GM12873 (cell line): ENCODE data around the gene SS18L1.

Experiments
- TF ChIP-seq, protein P1 (sequence below): IDR thresholded peaks from 2 replicates; pipeline ENCODE4 v1.5.1; 2012; ENCODE audit warnings: low read depth, mild to moderate bottlenecking, moderate library complexity, low read length, control low read depth; ENCODE audit not compliant: insufficient read depth; ENCODE audit errors: missing control alignments

SS18L1 gene

DNA sequence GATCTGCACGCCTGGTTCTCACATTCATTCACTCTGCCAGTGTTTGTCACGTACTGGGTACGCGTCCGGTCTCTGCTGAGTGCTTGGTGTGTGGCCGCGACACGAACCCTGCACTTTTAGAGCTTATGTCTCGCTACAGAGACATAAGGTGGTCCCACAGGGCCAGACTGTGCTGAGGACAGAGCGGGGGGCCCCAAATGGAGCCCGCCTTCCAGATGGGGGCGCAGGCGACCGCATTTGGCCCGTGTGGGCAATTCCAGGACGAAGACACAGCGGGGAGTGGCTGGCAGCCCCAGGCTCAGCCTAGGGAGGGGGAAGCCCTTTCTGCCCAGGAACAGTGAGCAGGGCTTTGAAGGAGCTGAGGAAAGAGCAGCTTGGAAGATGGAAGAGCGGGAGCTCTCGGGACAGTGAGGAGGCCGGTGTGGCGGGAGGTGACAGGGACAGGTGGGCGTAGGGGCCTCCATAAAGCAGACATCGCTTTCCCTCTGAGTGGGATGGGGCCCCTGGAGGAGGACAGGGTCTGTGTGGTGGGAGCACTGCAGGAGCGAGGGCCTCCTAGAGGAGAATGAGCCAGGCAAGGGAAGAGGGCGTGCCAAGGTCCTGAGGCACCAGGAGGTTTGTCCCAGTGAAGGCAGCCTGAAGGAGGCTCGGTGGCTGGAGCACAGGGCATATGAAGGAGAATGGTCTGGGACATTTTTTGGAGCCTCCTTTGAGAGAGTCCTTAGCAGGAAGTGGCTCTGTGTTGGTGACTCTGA is 31.5 kb downstream of the SS18L1 start:
- TF ChIP-seq, protein P1, sequence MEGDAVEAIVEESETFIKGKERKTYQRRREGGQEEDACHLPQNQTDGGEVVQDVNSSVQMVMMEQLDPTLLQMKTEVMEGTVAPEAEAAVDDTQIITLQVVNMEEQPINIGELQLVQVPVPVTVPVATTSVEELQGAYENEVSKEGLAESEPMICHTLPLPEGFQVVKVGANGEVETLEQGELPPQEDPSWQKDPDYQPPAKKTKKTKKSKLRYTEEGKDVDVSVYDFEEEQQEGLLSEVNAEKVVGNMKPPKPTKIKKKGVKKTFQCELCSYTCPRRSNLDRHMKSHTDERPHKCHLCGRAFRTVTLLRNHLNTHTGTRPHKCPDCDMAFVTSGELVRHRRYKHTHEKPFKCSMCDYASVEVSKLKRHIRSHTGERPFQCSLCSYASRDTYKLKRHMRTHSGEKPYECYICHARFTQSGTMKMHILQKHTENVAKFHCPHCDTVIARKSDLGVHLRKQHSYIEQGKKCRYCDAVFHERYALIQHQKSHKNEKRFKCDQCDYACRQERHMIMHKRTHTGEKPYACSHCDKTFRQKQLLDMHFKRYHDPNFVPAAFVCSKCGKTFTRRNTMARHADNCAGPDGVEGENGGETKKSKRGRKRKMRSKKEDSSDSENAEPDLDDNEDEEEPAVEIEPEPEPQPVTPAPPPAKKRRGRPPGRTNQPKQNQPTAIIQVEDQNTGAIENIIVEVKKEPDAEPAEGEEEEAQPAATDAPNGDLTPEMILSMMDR, result no peak

DNA sequence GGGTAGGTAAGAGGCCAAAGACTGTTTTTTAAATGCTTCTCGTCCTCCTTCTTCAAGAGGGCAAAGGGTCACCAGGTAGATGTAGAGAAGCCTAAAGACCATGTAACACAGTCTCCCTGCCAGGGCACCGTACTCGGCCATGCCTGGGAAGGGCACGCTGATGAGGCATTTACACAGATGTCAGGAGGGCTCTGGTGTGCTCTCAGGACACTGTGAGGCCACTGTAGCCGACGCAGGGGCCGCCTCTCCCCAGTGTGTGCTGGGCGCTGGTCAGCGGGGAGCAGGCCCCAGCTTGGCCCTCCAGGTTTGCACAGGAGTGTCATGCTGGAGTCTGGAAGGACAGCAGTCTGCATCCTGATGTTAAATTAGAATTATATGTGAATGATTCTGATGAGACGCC is 32.1 kb downstream of the SS18L1 start:
- TF ChIP-seq, protein P1, result no peak

DNA sequence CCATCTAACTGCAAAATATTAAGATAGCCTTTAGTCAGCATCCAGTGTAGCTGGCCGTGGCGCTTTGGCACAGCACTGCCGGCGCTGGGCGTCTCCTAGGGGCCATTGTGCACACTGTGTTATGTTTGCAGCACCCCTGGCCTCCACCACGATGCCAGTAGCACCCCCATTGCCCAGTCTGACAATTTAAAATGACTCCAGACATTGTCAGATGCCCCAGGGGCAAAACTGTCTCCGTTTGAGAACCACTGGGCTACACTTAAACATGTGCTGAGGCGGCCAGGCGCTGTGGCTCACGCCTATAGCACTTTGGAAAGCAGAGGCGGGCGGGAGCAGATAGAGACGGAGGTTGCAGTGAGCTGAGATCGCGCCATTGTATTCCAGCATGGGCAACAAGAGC is 33.3 kb downstream of the SS18L1 start:
- TF ChIP-seq, protein P1, result no peak

DNA sequence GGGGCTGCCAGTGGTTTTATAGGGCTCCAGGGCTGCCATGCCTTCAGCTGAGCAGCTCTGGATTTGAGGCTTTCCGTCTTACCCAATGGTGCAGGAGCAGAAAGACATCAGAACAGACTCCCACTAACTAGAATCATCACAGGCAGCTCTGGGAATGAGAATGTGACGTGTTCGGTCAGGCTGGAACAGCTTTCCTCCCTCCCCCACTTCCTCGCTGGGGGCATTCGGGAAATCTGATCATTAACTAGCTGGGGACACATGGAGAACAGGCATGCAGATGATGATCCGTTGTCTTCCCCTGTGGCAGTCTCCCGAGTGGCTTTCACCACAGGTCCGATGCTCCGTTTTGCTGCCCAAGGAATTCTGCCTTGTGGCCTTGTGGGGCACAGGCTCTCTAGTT is 33.7 kb downstream of the SS18L1 start:
- TF ChIP-seq, protein P1, result no peak

DNA sequence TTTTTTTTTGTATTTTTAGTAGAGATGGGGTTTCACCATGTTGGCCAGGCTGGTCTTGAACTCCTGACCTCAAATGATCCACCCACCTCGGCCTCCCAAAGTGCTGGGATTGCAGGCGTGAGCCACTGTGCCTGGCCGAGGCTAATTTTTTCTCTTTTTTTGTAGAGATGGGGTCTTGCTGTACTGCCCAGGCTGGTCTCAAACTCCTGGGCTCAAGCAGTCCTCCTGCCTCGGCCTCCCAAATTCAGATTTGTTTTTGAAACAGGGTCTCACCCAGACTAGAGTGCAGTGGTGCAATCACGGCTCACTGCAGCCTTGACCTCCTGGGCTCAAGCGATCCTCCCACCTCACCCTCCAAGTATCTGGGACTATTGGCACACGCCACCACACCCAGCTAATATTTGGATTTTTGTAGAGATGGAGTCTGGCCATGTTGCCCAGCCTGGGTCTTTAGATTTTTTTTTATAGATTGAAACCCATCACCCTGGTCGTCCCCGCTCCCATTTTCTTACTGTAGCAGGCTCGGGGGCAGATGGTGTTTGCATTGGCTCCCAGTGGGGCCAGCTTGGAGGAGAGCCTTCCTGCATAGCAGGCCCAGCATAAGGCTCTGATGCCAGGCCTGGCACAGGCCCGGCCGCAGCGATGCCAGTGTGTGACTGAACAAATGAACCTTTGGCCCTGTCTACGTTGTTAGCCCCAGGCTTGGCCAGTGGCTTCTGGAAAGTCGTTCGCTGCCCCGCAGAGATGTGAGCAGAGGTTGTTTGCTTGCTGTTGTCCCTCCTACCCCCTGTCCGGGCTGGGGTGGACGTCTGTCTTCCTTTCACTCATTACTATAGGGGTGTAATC is 35.0 kb downstream of the SS18L1 start:
- TF ChIP-seq, protein P1, result no peak

DNA sequence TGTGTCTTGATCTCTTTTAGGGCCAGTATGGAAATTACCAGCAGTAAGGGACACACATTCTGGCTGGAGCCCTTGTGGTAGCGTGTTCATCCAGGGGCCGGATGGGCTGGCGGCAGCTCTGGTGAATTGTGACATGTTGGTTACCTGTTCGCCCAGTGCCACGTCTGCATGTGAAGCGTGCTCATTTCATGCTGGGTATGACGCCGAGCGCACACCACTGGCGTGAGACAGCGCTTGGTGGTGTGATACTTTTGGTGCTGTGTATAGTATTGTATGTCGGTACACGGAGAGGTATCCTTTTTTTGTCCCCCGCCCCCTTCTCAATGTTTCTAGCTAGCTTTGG is 35.6 kb downstream of the SS18L1 start:
- TF ChIP-seq, protein P1, result no peak

DNA sequence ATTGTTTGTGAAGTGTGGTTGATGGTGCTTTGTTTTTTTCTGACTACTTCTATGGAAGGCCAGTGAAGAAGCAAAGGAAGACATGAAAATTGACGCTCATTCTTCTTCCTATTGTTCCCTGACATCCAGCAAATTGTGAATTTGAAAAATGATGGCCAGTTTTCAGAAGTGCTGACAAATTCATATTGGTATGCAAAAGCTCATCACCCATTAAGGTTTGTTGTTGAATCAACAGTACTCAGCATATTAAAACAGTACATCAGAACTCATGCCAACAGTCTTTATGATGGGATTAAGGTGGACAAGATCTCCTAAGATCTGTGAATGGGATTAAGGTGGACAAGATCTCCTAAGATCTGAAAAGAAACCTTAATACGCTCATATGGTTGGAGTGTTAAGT is 38.2 kb downstream of the SS18L1 start:
- TF ChIP-seq, protein P1, result no peak
